ENCODE results near the gene TBC1D22A. TPM values are rescaled to one million over a fixed set of nuclear protein-coding genes. Genes with fewer than 3 reads are reported as not detected.

Gene TBC1D22A
- total and polyA plus RNA-seq, 4 donors: 4.1 to 12.4 (median 8.4) TPM

- 95% methylated on average over 15 of the region's 15 CpGs for WGBS
- Histone ChIP-seq H3K9me3 (ENCODE audit: control insufficient read depth in 4 of 4, low read length in 3 of 4) (no peaks in the 10 kb centered on the region), H3K36me3 (ENCODE audit: control insufficient read depth in 4 of 4, insufficient read depth in 3 of 4, low read depth in 1 of 4, low read length in 3 of 4) (peaks cover 0 to 7% (median 2%) of the 10 kb centered on the region in 4 donors), H3K27ac (ENCODE audit: low read depth in 1 of 2, low read length in 2 of 2) (no peak overlapping the region), H3K4me1 (ENCODE audit: control insufficient read depth in 4 of 4, insufficient read depth in 4 of 4, low read length in 3 of 4) (peaks cover 6 to 23% (median 13%) of the 10 kb centered on the region in 4 donors), H3K27me3 (ENCODE audit: control insufficient read depth in 4 of 4, insufficient read depth in 4 of 4, low read length in 3 of 4) (no peaks in the 10 kb centered on the region), H3K4me3 (ENCODE audit: low read depth in 1 of 3, low read length in 3 of 3) (no peak overlapping the region), H3K9ac (ENCODE audit: low read depth in 1 of 2, low read length in 2 of 2) (no peak overlapping the region)
- TF ChIP-seq CTCF (IDR thresholded peaks at IDR 0.05; ENCODE audit: low read depth, low read length, missing input control) (no peak), TAF1 (conservative IDR thresholded peaks at IDR 0.05) (no peak), JUND (IDR thresholded peaks at IDR 0.05) (no peak), GABPA (IDR thresholded peaks at IDR 0.05 in 1 of 2, conservative IDR thresholded peaks at IDR 0.05 in 1 of 2) (no peak), HNF4G (IDR thresholded peaks at IDR 0.05) (no peak), ZBTB33 (IDR thresholded peaks at IDR 0.05) (no peak), MAX (IDR thresholded peaks at IDR 0.05) (no peak), ATF3 (IDR thresholded peaks at IDR 0.05) (no peak)
- DNase-seq (ENCODE audit: low spot score): no peak
Measured at GRCh38 chr22:46801331-46801811, 38.9 kb downstream of the TBC1D22A start.

GRCh38 chr22:46801826-46802607, 39.6 kb downstream of the TBC1D22A start:
- no peak for DNase-seq (ENCODE audit: low spot score)
- H3K36me3 ChIP-seq (ENCODE audit: control insufficient read depth in 4 of 4, insufficient read depth in 3 of 4, low read depth in 1 of 4, low read length in 3 of 4): peaks cover 0 to 7% (median 4%) of the 10 kb centered on the region in 4 donors
- no peak overlapping the region for H3K9ac ChIP-seq (ENCODE audit: low read depth in 1 of 2, low read length in 2 of 2)
- no peaks in the 10 kb centered on the region for H3K9me3 ChIP-seq (ENCODE audit: control insufficient read depth in 4 of 4, low read length in 3 of 4)
- 96% methylated on average over 20 of the region's 20 CpGs for WGBS
- no peaks in the 10 kb centered on the region for H3K27me3 ChIP-seq (ENCODE audit: control insufficient read depth in 4 of 4, insufficient read depth in 4 of 4, low read length in 3 of 4)
- no peak overlapping the region for H3K4me3 ChIP-seq (ENCODE audit: low read depth in 1 of 3, low read length in 3 of 3)
- H3K4me1 ChIP-seq (ENCODE audit: control insufficient read depth in 4 of 4, insufficient read depth in 4 of 4, low read length in 3 of 4): peaks cover 6 to 23% (median 13%) of the 10 kb centered on the region in 4 donors
- no peak overlapping the region for H3K27ac ChIP-seq (ENCODE audit: low read depth in 1 of 2, low read length in 2 of 2)
- no peak for TF ChIP-seq ZBTB33 (IDR thresholded peaks at IDR 0.05)
- TF ChIP-seq CTCF (IDR thresholded peaks at IDR 0.05; ENCODE audit: low read depth, low read length, missing input control): no peak
- no peak for TF ChIP-seq YY1 (IDR thresholded peaks at IDR 0.05)
- no peak for TF ChIP-seq ATF3 (IDR thresholded peaks at IDR 0.05)
- no peak for TF ChIP-seq SP1 (IDR thresholded peaks at IDR 0.05)
- no peak for TF ChIP-seq JUND (IDR thresholded peaks at IDR 0.05)
- no peak for TF ChIP-seq MAX (IDR thresholded peaks at IDR 0.05)
- TF ChIP-seq RXRA (IDR thresholded peaks at IDR 0.05): no peak
- no peak for TF ChIP-seq HNF4A (conservative IDR thresholded peaks at IDR 0.05)
- no peak for TF ChIP-seq RAD21 (IDR thresholded peaks at IDR 0.05)
- TF ChIP-seq EGR1 (IDR thresholded peaks at IDR 0.05; ENCODE audit: low read depth in 2 of 2): no peak
- TF ChIP-seq REST (IDR thresholded peaks at IDR 0.05): no peak
- TF ChIP-seq HNF4G (IDR thresholded peaks at IDR 0.05): no peak
- TF ChIP-seq NR2F2 (IDR thresholded peaks at IDR 0.05): no peak
- TF ChIP-seq TAF1 (conservative IDR thresholded peaks at IDR 0.05): no peak
